Epithelial cell of esophagus (primary cell): Measurements from ENCODE around the gene TEX55.

Experiments
- DNase-seq: peaks from one replicate; pipeline ENCODE4 v3.0.0; 2010; ENCODE audit warnings: low read depth
- H3K4me3 ChIP-seq: 2 replicates; pipeline ENCODE4 v1.5.1; 2011; ENCODE audit warnings: mild to moderate bottlenecking, low read length, control low read depth
- CTCF ChIP-seq: IDR thresholded peaks from 2 replicates; pipeline ENCODE4 v1.5.1; 2011; ENCODE audit warnings: low read depth, mild to moderate bottlenecking, low read length, control low read depth, inconsistent platforms; ENCODE audit not compliant: insufficient read depth; ENCODE audit errors: missing control alignments

The TEX55 gene

GRCh38 chr3:119194237-119195150 lies 48.5 kb downstream of the TEX55 start:
- H3K4me3 ChIP-seq: no peak overlapping the region
- TF ChIP-seq CTCF: no peak
- no peak for DNase-seq

- TF ChIP-seq CTCF: no peak
- H3K4me3 ChIP-seq: no peak overlapping the region
Measured at GRCh38 chr3:119195151-119195476, 49.1 kb downstream of the TEX55 start.

GRCh38 chr3:119195911-119196310 lies 49.9 kb downstream of the TEX55 start:
- no peak for DNase-seq
- H3K4me3 ChIP-seq: no peak overlapping the region
- TF ChIP-seq CTCF: no peak

More at GRCh38 chr3:119195151-119195476, 49.1 kb downstream of the TEX55 start:
- DNase-seq: no peak
